ENCODE results near the gene MAK. TPM values are rescaled to one million over a fixed set of nuclear protein-coding genes. Genes with fewer than 3 reads are reported as not detected.

Gene MAK
- polyA plus RNA-seq, 2 of the 4 experiments (the other 2 are of a cell fraction) = 0.05 to 0.09 TPM

- WGBS (ENCODE audit: missing lambda C conversion rate) = 86% methylated on average over 5 of the region's 5 CpGs
- no peak overlapping the region for H3K4me3 ChIP-seq
- TF ChIP-seq HOXA7 (CRISPR knock-in tag; IDR thresholded peaks at IDR 0.05) (no peak), HES2 (IDR thresholded peaks at IDR 0.05) (no peak), CTCF (IDR thresholded peaks at IDR 0.05) (no peak), SREBF2 (IDR thresholded peaks at IDR 0.05) (no peak), HDAC2 (IDR thresholded peaks at IDR 0.05) (no peak), KDM5A (IDR thresholded peaks at IDR 0.05) (no peak), HEYL (CRISPR knock-in tag; IDR thresholded peaks at IDR 0.05) (no peak)
- POLR2A ChIA-PET = no interaction called here
- DNase-seq (ENCODE audit: low read depth in 1 of 2, low spot score in 1 of 2) = no peak
- H3K27ac ChIP-seq = no peak overlapping the region
- H3K4me1 ChIP-seq = peaks cover 12% of the 10 kb centered on the region; the same call in 2 of the 3 replicates
- no peak for ATAC-seq
- H3K4me2 ChIP-seq = no peak overlapping the region
- FAIRE-seq = no peak
- no peaks in the 10 kb centered on the region for H3K9me3 ChIP-seq
- CTCF ChIA-PET = interaction anchor here (0.9 kb wide), 1 partner anchor 26 kb away, joined by 4 read pairs; no protein-coding TSS in a partner anchor
Measured at GRCh38 chr6:10792101-10792500, 46.2 kb downstream of the MAK start.

- ChIA-PET CTCF (interaction anchor here (0.9 to 1.1 kb wide), 2 partner anchors 9 to 25 kb away, joined by 4 to 5 read pairs; no protein-coding TSS in a partner anchor), POLR2A (no interaction called here)
- no peaks in the 10 kb centered on the region for H3K9me3 ChIP-seq
- TF ChIP-seq NPAS2 (CRISPR knock-in tag; IDR thresholded peaks at IDR 0.05; ENCODE audit: borderline replicate concordance) (no peak), SMC3 (IDR thresholded peaks at IDR 0.05) (no peak), HOXA7 (CRISPR knock-in tag; IDR thresholded peaks at IDR 0.05) (no peak), FOSL2 (IDR thresholded peaks at IDR 0.05) (no peak), FOSL2 (CRISPR knock-in tag; IDR thresholded peaks at IDR 0.05) (no peak), FOSB (CRISPR knock-in tag; IDR thresholded peaks at IDR 0.05) (no peak), ZSCAN20 (CRISPR knock-in tag; IDR thresholded peaks at IDR 0.05) (no peak), CHD2 (IDR thresholded peaks at IDR 0.05; ENCODE audit: low read length, partially characterized antibody) (no peak), JUNB (IDR thresholded peaks at IDR 0.05) (no peak), POLR2A (IDR thresholded peaks at IDR 0.05; ENCODE audit: low read length) (no peak)
- 92% methylated on average over 5 of the region's 5 CpGs for WGBS (ENCODE audit: missing lambda C conversion rate)
- no peak overlapping the region for H3K4me2 ChIP-seq
- no peak overlapping the region for H3K27ac ChIP-seq
- DNase-seq (ENCODE audit: low read depth in 1 of 2, low spot score in 1 of 2) (no peak), FAIRE-seq (no peak), ATAC-seq (no peak)
- peaks cover 12% of the 10 kb centered on the region; the same call in 2 of the 3 replicates for H3K4me1 ChIP-seq
- H3K4me3 ChIP-seq = no peak overlapping the region
Measured at GRCh38 chr6:10791673-10792072, 46.7 kb downstream of the MAK start.

GRCh38 chr6:10779076-10779475, 59.3 kb downstream of the MAK start:
- Histone ChIP-seq H3K9me3 (no peaks in the 10 kb centered on the region), H3K4me3 (no peak overlapping the region), H3K4me1 (no peaks in the 10 kb centered on the region), H3K27ac (no peak overlapping the region), H3K4me2 (no peak overlapping the region)
- no peak for DNase-seq (ENCODE audit: low read depth in 1 of 2, low spot score in 1 of 2)
- no peak for ATAC-seq
- TF ChIP-seq FOSB (CRISPR knock-in tag; IDR thresholded peaks at IDR 0.05) = no peak
- TF ChIP-seq KDM5A (IDR thresholded peaks at IDR 0.05) = no peak
- TF ChIP-seq PHF8 (IDR thresholded peaks at IDR 0.05; ENCODE audit: borderline replicate concordance, low read depth) = no peak
- TF ChIP-seq EHF (CRISPR knock-in tag; IDR thresholded peaks at IDR 0.05) = no peak
- 91% methylated on average over 8 of the region's 8 CpGs for WGBS (ENCODE audit: missing lambda C conversion rate)
- FAIRE-seq = no peak
- POLR2A ChIA-PET = interaction anchor here (0.6 kb wide), 1 partner anchor 20 kb away, joined by 4 read pairs; no protein-coding TSS in a partner anchor
- CTCF ChIA-PET = interaction anchor here (1.7 kb wide), 1 partner anchor 9 kb away, joined by 3 read pairs; no protein-coding TSS in a partner anchor

DNA sequence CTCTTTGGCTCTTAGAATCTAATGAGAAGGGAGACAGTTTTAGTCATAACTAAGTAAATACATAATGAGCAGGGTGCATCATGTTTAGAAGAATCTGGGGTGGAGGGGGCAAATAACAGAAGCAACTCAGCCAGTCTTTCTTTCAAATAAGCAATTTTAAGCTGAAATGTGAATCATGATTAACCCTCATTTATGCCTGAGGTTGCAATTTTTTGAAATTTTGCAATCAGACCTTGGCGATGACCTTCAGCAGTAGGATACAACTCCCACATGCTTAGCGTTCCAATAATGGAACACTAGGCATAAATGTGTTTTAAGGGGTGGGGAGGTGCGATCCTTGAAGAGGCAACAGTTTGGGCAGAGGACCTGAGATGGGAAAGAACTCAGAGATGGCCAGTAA, 60.1 kb downstream of the MAK start:
- FAIRE-seq (no peak), DNase-seq (ENCODE audit: low read depth in 1 of 2, low spot score in 1 of 2) (no peak), ATAC-seq (no peak)
- no peaks in the 10 kb centered on the region for H3K9me3 ChIP-seq
- ChIA-PET POLR2A (interaction anchor here (0.6 kb wide), 1 partner anchor 21 kb away, joined by 4 read pairs; no protein-coding TSS in a partner anchor), CTCF (interaction anchor here (1.7 kb wide), 1 partner anchor 10 kb away, joined by 3 read pairs; no protein-coding TSS in a partner anchor)
- no peaks in the 10 kb centered on the region for H3K4me1 ChIP-seq
- H3K27ac ChIP-seq = no peak overlapping the region
- TF ChIP-seq HOXB5 (CRISPR knock-in tag; IDR thresholded peaks at IDR 0.05) (no peak), CEBPB (IDR thresholded peaks at IDR 0.05) (no peak), NFE2L2 (conservative IDR thresholded peaks at IDR 0.05; ENCODE audit: low read length) (no peak), RARB (CRISPR knock-in tag; IDR thresholded peaks at IDR 0.05) (no peak)
- no peak overlapping the region for H3K4me2 ChIP-seq
- 69% methylated on average over 3 of the region's 3 CpGs for WGBS (ENCODE audit: missing lambda C conversion rate)
- no peak overlapping the region for H3K4me3 ChIP-seq
